Activated CD8-positive, alpha-beta memory T cell treated with anti-CD3 and anti-CD28 coated beads, Interleukin-2, amount 50 U/mL, for 24 hours (primary cell): ENCODE measurements around the gene DEFB125.
"Not testable (repeated sequence)": the region's sequence is repeated elsewhere in the genome, so short reads cannot be mapped to it uniquely, and the experiment has no call there.

Experiments used
- DNase-seq: peaks from one replicate; pipeline ENCODE4 v3.0.0-alpha.2; 2020; ENCODE audit errors: extremely low read depth

DEFB125 gene, protein sequence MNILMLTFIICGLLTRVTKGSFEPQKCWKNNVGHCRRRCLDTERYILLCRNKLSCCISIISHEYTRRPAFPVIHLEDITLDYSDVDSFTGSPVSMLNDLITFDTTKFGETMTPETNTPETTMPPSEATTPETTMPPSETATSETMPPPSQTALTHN

DNA sequence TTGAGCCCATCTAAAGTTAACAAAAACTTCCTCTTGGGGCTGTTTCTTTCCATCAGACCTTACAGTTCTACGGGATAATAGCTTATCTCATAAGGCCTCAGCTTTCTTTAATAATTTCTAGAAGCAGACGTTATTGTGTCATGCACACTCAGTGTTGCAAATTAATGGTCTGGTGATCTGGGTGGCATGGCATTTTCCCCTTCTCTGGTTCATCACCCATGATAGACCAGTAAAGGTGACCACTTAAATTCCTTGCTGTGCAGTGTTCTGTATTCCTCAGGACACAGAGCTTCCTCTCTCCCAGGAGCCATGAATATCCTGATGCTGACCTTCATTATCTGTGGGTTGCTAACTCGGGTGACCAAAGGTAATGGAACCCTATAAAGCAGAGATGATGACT, at the start of gene DEFB125:
TSS of gene DEFB125 (plus strand) at position 272 of the 400 bp plus-strand sequence. CDS start at position 310, 38 bp downstream.
- DNase-seq = no peak

DNA sequence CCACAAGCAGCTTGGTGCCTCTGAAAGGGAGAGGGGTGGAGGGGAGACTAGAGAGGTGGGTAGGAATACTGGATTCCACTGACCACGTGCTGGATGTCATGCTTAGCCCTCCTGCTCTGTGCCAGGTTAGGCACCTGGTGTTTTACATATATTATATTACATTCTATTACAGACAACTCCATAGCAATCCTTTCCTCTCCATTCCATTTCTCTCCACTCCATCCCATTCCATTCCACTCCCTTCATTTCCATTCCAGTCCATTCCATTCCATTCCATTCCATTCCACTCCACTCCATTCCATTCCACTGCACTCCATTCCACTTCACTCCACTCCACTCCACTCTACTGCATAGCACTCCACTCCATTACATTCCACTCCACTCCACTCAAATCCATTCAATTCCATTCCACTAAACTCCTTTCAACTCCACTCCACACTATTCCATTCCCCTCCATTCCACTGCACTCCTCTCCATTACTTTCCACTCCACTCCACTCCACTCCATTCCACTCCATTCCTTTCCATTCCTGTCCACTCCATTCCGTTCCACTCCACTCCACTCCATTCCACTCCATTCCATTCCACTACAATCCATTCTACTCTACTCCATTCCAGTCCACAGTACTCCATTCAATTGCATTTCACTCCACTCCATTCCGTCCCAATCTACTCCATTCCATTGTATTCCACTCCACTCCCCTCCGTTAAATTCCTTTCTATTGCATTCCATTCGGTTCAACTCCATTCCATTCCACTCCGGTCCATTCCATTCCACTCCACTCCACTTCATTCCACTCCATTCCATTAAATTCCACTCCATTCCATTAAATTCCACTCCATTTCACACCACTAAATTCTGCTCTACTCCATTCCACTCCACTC, 27.2 kb upstream of the DEFB125 start:
- DNase-seq = no peak

DNA sequence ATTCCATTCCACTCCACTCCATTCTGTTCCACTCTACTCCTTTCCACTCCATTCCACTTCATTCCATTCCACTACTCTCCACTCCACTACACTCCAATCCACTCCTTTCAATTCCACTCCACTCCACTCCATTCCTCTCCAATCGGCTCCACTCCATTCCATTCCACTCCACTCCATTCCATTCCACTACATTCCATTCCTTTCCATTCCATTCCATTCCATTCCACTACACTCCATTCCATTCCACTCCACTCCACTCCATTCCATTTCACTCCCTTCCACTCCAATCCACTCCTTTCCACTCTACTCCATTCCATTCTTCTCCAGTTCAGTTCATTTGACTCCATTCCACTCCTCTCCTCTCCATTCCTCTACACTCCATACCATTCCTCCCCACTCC, 26.2 kb upstream of the DEFB125 start:
- DNase-seq = no peak

DNA sequence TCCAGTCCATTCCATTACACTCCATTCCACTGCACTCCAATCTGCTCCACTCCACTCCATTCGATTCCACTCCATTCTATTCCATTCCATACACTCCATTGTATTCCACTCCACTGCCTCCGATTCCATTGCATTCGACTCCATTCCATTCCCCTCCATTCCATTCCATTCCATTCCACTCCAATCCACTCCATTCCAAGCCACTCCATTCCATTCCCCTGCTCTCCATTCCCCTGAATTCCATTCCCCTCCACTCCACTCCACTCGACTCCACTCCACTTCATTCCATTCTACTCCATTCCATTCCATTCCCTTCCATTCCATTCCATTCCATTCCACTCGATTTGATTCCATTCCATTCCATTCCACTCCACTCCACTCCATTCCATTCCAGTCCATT, 25.7 kb upstream of the DEFB125 start:
- DNase-seq = no peak

DNA sequence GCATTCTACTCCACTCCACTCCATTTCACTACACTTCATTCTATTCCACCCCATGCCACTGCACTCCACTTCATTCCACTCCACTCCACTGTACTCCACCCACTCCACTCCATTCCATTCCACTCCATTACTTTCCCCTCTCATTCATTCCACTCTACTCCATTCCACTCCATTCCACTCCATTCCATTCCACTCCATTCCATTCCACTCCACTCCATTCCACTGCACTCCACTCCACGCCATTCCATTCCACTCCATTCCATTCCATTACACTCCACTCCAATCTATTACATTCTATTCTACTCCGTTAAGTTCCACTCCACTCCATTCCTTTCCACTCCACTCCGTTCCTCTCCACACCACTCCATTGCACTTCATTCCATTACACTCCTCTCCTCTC, 25.0 kb upstream of the DEFB125 start:
- no peak for DNase-seq

DNA sequence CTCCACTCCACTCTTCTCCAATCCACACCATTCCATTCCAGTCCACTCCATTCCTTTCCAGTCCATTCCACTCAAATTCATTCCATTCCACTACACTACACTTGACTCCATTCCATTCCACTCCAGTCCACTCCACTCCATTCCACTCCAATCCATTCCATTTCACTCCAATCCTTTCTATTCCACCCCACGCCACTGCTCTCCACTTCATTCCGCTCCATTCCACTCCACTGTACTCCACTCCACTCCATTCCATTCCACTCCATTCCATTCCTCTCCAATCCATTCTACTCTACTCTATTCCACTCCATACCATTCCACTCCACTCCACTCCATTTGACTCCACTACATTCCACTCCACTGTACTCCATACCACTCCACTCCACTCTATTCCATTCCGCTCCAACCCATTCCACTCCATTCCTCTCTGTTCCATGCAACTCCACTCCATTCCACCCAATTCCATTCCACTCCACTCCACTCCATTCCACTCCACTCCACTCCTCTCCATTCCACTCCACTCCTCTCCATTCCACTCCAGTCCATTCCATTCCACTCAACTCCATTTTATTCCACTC, 23.4 kb upstream of the DEFB125 start:
- DNase-seq = no peak

DNA sequence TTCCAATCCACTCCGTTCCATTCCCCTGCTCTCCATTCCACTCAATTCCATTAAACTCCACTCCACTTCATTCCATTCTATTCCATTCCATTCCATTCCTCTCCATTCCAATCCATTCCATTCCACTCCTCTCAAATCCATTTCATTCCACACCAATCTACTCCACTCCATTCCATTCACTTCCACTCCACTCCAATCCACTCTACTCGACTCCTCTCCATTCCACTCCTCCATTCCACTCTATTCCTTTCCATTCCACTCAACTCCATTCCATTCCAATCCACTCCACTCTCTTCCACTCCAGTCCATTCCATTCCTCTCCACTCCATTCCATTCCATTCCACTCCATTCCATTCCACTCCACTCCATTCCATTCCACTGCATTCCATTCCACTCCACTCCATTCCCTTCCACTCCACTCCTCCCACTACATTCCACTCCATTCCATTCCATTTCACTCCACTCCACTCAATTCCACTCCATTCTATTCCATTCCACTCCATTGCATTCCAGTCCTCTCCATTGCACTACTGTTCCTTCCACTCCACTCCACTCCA, 22.6 kb upstream of the DEFB125 start:
- DNase-seq = no peak

DNA sequence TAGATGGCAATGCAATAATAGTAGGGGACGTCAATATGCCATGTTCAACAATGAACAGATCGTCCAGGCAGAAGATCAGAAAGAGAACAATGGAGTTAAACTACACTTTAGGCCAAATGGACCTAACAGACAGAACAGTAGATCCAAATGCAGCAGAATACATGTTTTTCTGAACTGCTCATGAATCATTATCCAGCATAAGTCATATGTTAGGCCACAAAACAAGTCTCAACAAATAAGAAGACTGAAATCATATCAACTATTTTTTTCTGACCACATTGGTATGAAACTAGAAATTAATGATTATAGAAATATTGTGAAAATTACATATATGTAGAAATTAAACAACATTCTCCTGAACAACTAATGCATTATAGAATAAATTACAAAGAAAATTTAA, 10.2 kb upstream of the DEFB125 start:
- no peak for DNase-seq

DNA sequence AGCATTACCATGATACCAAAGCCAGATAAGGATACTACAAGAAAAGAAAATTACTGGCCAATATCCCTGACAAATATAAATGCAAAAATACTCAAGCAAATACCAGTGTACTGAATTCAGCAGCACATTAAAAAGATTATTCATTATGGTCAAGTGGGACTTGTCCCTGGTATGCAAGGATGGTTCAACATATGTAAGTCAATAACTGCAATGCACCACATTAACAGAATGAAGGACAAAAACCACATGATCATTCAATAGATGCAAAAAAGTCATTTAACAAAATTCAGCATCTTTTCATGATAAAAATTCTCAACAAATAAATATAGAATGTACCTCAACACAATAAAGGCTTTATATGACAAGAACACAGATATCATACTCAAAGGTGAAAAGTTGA, 9.1 kb upstream of the DEFB125 start:
- no peak for DNase-seq

DNA sequence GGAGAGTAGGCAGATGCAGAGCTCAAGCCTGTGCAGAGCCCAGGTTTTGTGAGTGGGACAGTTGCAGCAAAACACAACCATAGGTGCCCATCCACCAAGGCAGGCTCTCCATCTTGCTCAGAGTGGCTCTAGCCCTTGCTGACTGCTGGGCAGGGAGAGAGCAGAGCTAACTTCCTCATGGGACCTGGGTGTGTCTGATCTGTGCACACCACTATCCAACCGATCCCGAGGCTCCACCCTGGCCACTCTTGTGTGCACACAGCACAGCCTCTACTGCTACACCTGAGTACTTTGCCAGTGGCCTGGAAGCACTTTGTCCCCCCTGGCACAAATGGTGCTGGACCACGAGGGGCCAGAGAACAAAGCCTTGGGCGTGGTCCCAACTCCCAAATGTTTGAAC, 7.9 kb upstream of the DEFB125 start:
- no peak for DNase-seq

DNA sequence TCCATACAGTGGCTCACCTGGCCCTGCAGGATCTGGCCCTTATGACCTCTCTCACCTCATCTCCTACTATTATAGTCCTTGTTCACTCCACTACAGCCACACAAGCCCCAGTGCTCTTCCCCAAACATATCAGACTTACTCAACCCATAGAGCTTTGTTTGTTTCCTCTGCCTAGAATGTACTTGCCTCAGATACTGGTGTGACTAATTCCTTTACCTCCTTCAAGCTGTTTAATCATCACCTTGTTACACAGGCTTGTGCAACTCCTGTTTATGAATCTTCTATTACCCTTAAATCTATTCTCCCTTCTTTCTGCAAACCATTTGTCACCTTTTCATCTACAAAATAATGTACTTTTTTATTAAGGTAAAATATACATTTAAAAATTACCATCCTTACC, 3.2 kb downstream of the DEFB125 start:
- no peak for DNase-seq

DNA sequence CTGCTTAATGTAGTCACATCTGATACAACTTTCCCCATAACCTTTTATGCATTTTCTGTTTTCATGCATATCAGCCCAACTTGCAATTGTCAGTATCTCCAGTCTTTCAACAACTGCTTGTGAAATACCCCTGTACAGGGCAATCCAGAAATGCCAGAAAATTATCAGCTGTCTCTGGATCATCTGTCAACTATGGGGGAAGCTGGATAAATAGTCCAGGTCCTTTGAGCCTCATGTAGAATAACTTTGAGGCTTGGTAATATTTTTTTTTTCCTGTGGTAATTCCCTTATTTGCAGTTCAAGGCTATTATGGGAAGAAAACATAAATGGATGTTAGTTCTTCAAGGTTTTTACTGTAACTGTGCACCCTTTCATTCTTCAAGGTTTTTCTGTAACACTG, 6.2 kb downstream of the DEFB125 start:
- no peak for DNase-seq

DNA sequence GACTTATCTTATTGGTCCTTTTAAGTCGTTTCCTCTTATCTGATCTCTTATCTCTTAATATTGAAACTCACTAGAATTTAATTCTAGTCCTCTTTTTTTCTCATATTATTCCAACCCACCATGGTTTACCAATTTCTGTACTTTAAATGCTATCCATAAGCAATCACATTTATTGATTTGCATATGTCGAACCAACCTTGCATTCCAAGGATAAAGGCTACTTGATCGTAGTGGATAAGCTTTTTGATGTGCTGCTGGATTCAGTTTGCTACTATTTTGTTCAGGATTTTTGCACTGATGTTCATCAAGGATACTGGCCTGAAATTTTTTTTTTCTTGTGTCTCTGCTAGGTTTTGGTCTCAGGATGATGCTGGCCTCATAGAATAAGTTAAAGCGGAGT, 7.7 kb downstream of the DEFB125 start:
- DNase-seq = no peak

DNA sequence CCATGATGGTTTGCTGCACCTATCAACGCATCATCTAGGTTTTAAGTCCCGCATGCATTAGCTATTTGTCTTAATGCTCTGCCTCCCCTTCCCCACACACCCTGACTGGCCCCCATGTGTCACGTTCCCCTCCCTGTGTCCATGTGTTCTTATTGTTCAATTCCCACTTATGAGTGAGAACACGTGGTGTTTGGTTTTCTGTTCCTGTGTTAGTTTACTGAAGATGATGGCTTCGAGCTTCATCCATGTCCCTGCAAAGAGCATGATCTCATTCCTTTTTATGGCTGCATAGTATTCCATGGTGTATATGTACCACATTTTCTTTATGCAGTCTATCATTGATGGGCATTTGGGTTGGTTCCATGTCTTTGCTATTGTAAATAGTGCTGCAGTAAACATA, 10.2 kb downstream of the DEFB125 start:
- not testable (repeated sequence) for DNase-seq

DNA sequence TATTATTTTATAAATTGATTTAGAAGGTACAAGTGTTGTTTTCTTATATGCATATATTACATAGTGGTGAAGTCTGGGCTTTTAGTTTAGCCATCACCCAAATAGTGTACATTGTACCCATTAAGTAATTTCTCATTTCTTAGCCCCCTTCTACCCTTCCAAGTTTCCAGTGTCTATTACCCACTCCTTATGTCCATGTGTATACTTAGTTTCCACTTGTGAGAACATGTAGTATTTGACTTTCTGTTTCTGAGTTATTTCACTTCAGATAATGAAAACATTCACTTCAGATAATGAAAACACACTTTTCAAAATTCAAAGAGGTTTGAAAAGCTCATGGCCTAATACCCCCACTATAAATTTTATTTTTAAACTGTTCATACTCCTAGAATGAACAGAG, 14.5 kb downstream of the DEFB125 start:
- DNase-seq = no peak

DNA sequence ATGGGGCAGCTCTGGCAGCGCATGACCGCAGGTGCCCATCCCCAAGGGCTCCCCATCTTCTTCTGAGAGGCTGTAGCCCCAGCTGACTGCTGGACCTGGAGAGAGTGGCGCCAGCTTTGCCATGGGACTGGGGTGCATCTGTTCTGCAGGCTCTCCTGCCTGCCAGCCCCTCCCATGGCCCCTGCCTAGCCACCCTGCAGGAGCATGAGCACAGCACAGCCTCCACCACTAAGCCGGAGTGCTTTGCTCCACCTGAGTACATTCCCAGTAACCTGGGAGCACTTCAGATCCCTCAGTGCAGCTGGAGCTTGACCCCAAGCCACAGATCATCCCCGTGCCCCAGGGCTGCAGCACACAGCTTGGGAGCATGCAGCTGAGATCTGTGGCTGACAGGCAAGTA, 16.0 kb downstream of the DEFB125 start:
- no peak for DNase-seq

DNA sequence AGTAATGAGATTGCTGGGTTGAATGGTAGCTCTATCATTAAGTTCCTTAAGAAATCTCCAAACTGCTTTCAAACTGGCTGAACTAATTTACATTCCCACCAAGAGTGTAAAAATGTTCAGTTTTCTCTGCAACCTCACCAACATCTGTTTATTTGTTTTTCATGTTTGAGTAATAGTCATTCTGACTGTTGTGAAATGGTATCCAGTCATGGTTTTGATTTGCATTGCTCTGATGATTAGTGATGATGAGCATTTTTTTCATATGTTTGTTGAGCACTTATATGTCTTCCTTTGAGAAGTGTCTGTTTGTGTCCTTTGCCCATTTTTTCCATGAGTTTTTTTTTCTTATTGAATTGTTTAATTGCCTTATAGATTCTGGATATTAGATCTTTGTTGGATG, 24.9 kb downstream of the DEFB125 start:
- no peak for DNase-seq

DNA sequence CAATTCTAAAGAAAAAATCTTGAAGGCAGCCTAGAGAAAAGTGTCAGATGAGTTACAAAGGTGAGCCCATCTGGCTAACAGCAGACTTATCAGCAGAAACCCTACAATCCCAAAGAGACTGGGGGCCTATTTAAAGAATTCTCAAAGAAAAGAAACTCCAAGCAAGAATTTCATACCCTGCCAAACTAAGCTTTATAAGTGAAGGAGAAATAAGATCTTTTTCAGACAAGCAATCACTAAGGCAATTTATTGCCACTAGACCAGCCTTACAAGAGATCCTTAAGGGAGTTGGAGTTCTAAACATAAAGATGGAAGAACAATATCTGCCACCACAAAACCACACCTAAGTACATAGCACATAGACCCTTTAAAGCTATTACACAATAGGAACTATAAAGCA, 30.0 kb downstream of the DEFB125 start:
- no peak for DNase-seq

DNA sequence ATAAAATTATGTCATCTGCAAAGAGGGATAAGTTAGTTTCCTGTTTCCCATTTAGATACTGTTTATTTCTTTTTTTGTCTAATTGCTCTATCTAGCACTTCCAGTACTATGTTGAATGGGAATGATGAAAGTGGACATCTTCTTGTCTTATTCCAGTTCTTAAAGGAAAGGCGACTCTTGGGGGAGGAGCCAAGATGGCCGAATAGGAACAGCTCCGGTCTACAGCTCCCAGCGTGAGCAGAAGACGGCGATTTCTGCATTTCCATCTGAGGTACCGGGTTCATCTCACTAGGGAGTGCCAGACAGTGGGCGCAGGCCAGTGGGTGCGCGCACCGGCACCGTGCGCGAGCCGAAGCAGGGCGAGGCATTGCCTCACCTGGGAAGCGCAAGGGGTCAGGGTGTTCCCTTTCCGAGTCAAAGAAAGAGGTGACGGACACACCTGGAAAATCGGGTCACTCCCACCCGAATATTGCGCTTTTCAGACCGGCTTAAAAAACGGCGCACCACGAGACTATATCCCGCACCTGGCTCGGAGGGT, 42.4 kb downstream of the DEFB125 start:
- not testable (repeated sequence) for DNase-seq

DNA sequence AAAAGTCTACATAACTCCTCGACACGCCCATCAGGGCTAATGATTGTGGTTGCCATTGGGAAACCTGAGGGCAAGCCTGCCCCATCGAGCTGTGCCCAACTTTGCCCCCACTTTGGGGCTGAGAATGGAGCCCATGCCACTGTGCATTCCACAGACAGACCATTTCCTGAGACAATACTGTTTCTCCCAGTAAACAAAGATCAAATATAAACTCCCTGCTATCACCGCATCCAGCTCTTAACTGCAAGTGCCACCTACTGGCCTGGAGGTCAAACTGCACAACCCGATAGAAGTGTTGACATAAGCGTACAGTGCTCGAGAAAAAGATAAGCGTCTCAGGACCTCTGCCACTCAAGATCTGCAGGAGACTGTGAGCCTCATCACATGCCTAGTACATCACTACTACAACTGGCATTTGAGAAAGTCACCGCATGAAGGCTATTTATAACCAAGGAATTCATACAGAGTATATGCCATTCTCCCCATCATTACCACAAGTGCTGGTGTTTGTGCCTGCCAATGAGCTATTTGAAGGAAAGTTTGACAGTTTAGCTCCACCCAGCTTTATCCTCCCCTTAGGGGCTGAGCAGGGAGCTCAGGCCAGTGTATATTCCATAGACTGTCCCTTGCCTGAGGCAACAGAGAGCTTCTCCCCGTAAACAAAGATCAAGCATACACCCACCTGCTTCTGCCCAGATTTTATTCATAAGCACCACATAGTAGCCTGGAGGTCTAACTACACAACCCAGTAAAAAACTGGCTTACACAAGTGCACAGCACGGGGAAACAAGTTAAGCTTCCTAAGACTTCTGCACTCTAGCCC, 50.4 kb downstream of the DEFB125 start:
- DNase-seq = no peak

DNA sequence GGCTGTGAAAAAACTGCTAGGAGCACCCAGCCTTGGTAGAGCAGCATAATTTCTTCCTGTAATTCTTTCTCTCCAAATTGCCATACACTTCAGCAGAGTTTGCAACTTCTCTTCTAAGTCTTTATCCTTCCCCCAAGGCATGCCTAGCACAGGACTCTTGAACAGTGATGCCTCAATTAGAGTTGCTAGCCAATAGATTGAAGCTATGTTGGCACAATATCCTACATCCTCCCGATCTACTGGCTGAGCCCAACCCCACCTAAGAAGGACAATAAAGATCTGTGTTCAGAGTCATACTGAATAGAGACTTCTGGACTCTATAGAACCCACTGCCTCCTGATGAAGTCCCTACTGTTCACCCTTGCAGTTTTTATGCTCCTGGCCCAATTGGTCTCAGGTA, 54.8 kb downstream of the DEFB125 start, which contains the start of gene DEFB126:
TSS of gene DEFB126 (plus strand) at position 301 of the 400 bp plus-strand sequence. CDS start at position 340, 39 bp downstream.
- no peak for DNase-seq

DNA sequence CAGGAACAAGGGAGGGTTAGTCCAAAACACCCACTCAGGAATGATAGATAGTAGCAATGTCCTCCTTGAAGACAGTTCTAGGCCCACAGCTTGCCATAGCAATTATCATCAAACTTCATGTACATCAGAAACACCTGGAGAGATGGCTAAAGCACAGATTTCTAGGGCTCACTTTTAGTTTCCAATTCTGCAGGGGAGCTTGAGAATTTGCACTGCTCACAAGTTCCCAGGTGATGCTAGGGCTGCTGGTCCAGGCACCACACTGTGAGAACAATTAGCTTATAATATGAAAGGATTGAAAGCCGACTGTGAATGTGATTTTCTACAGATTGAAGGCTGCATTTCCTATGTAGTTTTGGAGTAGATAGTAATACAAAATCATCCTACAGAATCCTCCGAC, 58.4 kb downstream of the DEFB125 start:
- DNase-seq = no peak
